GM21526 (cell line): ENCODE data around the gene BCL3.
"Not testable (repeated sequence)": the region's sequence is repeated elsewhere in the genome, so short reads cannot be mapped to it uniquely, and the experiment has no call there.

Experiments
- ATAC-seq: cut with Tn5 transposase; IDR thresholded peaks from one replicate; pipeline ENCODE4 v1.9.1; 2021; ENCODE audit warnings: moderate library complexity; ENCODE audit not compliant: unreplicated experiment, low FRiP score

Gene BCL3

GRCh38 chr19:44748426-44749254 is at the start of gene BCL3:
BCL3 (plus strand) TSS chr19:44748708; CDS start chr19:44748791, 83 bp downstream.
- ATAC-seq, result no peak

GRCh38 chr19:44700547-44700946 is 48.0 kb upstream of the BCL3 start:
- ATAC-seq, result no peak

DNA sequence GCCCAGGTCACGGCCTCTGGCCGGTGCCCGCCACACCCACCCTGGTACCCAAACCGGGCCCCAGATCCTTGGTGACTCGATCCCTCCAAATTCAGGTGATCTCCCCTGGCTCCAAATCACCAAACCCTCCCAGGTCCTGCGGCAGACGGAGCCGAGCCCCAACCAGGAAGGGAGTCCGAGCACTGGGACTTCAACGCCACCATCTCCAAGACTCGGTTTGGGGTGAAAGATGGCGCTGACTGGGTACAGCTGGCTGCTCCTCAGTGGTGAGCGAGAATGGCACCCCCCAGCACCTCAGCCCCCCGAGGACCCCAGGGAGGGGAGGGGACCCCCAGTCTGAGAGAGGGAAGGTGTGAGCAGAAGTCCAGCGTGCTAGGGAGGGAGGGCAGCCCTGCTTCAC is 47.3 kb upstream of the BCL3 start:
- ATAC-seq, result no peak

DNA sequence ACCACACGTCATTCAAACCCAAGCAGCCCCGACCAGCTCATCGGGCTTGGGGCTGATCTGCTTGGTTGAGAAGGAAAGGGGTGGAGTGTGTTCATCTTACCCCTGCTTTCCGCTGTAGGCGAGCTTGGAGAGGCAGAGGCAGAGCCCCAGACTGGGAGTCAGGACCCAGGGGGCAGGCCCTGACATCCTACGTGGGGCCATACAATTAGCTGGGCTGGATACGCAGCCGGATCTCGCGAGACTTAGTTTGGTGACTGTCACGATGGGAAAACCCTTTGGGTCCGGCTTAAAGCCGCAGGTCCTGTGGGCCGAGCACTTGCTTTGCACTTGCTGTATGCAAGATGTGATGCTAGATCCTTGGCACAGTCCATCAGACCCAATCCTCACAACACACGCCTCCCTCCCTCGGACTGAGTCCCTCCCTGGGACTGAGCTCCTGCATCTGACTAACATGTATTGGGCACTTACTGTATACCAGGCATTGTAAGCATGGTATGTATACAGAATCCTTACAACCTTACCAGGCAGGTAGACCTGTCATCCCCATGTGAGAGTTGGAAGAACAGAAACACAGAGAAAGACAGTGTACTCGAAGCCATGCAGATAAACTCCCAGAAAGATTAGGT is 45.8 kb upstream of the BCL3 start:
- ATAC-seq, result no peak

- ATAC-seq, result no peak
Measured at GRCh38 chr19:44703336-44704078, 45.0 kb upstream of the BCL3 start.

DNA sequence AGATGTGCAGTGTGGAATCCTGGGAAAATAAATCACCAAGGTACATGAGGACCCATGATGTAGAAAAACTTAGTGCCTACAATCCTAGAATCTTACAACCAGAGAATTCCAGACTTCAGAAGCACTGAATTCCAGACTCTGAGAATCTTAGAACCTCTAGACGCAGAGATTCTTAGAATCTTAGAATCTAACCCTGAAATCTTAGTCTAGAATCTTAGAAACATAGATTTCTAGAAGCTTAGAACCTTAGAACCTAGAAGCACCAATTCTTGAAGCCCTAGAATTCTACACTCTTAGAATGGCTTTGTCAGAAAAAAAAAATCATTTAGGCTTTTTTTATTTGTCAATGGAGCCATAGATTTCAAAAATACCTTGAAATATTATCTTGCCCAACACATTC is 43.5 kb upstream of the BCL3 start:
- ATAC-seq, result no peak

- no peak for ATAC-seq
Measured at GRCh38 chr19:44705502-44706010, 43.0 kb upstream of the BCL3 start.

DNA sequence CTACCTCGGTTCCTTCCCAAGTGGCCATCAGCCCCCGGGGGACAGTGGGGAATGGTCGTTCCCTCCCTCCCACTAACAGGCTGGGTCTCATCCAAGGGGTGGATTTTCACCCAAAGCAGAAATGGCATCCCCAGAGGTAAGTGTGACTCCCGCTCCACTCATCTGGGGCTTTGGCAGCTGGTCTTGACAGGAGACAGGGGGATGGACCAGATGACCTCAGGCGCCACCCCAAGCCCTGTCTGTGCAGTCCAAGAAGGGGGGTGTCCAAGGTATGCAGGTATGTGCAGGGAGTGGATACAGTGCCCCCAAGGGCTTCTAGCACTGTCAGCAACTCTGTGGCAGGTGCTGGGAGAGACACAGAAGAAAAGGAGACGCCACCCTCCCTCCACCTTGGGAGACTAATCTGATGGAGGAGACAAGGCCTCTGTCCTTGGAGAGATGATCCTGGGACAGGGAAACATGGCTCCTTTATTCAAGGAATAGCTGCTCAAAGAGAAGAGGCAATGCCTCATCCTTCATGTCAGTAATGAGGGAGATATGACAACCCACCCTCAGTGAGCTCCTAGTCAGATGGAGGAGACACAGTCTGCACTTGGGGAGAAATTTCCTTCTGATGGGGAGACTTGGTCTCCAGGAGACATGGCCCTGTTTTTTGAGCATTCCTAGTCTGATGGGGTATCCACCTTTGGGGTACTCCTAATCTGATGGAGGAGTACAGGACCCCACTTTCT is 41.8 kb upstream of the BCL3 start:
- no peak for ATAC-seq

DNA sequence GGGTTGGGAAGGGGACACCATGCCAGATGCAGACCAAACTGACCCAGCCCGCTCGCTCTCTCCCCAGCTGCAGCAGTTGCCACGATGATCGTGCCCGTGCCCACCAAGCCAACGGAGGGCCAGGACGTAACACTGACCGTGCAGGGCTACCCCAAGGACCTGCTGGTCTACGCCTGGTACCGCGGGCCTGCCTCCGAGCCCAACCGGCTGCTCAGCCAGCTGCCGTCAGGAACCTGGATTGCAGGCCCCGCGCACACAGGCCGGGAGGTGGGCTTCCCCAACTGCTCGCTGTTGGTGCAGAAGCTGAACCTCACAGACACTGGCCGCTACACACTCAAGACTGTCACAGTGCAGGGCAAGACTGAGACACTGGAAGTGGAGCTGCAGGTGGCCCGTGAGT is 40.7 kb upstream of the BCL3 start:
- ATAC-seq, result no peak

DNA sequence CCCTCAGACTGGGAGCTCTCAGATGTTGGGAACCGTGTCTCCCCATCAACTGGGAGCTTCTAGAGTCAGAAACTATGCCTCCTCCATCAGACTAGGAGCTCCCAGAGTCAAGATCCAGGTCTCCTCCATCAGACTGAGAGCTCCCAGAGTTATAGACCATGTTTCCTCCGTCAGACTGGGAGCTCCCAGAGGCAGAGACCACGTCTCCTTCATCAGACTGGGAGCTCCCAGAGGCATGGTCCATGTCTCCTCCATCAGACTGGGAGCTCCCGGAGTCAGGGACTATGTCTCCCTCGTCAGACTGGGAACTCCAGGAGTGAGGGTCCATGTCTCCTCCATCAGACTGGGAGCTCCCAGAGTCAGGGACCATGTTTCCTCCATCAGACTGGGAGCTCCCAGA is 39.6 kb upstream of the BCL3 start:
- no peak for ATAC-seq

DNA sequence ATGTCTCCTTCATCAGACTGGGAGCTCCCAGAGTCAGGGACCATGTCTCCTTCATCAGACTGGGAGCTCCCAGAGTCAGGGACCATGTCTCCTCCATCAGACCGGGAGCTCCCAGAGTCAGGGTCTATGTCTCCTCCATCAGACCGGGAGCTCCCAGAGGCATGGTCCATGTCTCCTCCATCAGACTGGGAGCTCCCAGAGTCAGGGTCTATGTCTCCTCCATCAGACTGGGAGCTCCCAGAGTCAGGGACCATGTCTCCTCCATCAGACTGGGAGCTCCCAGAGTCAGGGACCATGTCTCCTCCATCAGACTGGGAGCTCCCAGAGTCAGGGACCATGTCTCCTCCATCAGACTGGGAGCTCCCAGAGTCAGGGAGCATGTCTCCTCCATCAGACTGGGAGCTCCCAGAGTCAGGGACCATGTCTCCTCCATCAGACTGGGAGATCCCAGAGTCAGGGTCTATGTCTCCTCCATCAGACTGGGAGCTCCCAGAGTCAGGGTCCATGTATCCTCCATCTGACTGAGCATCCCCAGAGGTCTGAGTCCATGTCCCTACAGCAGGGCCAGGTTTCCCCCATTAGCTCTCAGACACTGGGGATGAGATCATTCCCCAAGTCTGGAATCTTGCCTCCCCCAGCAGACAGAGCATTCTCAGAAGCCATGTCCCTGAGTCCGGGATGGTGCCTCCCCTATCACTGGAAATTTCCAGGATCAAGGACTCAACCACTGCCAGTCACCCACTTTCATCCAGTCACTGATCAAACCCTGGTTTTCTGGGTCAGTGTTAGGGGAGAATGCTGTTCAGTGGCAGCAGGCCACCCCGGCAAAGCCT is 38.9 kb upstream of the BCL3 start:
- not testable (repeated sequence) for ATAC-seq

DNA sequence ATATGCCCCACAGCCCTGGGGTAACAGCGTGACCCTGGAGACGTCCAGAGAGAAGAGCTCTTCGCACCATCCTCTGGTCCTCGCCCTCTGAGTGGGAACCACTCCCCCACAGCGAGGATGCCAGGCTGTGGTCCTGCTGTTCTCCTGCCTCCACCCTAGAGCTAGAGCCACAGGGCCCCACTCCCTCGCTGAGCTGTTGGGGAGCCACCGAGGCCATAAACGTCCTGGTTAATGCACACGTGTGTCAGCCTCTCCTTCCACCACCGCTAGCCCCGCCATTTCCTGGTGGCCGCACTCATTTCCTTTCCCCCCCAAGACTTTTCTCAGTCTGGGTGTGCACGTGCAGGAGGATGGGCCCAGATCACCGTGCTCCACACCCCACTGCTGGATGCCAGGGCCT is 38.0 kb upstream of the BCL3 start:
- ATAC-seq, result no peak

GRCh38 chr19:44712864-44713515 is 35.5 kb upstream of the BCL3 start:
- no peak for ATAC-seq

DNA sequence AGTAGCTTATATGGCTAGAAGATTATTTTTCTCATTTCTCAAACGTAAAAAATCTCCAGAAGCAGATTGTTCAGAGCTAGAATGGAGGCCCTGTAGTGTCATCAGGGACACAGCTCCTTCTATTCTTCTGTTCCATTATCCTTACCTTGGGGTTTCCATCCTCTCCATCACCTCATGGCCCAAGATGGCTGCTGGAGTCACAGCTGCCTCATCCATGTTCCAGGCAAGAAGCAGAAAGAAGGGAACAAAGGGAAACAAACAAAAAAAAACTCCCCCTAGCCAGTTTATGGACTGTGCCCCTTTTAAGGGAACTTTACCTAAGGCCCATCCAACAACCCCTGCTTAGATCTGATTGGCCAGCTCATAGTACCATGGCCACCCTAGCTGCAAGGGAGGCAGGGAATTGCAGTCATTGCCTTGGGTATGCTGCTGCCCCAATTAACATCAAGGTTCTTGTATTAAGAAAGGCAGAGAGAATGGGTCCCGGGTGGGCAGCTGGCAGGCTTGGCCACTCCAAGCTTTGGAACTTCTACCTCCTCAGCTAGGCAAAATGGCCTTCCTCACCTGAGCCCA is 33.8 kb upstream of the BCL3 start:
- ATAC-seq, result no peak

DNA sequence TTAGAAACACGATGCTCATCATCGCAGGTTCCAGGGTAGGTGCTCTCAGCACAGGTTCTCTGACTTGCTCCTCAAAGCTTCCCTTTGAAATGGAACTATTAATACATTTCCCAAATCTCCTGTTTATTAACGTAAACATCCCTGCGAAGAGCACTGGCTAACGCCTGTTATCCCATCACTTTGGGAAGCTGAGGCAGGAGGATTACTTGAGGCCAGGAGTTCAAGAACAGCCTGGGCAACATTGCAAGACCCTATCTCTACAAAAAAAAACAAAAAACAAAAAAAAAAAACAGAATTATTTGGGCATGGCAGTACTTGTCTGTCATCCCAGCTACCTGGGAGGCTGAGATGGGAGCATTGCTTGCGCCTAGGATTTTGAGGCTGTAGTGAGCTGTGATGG is 30.9 kb upstream of the BCL3 start:
- ATAC-seq, result no peak

DNA sequence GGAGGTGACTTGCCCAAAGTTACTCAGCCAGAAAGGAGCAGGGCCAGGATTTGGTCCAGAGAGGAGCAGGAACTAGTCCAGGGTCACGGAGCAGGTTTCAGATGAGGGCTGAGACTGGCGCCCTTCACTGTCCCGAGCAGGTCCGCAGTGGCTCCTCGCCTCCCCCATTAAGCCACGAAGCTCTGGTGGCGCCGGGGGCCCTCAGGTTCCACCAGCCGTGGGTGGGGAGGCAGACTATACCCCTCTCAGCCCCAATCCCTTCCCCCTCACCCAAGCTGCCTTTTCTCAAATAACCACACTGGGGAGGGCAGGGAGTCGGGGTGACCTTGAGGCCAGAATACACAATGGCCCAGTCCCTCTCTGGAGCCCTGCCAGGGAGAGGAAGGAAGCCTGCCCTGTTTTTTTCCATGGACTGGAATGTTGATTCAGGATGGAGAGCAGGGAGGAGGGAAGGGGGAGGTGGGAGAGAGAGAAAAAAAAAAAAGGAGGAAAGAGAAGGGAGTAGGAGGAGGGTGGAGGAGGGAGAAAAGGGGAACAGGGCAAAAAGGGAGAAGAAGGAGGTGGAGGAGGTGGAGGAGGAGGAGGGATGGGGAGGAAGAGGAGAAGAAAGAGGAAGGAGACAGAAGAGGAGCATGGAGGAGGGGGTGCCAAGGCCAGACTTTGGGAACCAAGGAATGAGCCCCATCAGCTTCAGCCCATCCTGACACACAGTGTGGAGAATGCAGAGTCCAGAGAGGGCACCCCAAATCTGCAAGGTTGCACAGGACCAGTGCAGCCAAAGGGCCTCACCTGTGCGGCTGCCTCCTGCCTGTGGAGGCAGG is 29.9 kb upstream of the BCL3 start:
- no peak for ATAC-seq

- ATAC-seq, result no peak
Measured at GRCh38 chr19:44719262-44719701, 29.2 kb upstream of the BCL3 start.

GRCh38 chr19:44720396-44720795 is 28.1 kb upstream of the BCL3 start:
- ATAC-seq, result not testable (repeated sequence)
